HG02610 (cell line): ENCODE data around the gene FAM89B.

Source experiments
- ATAC-seq: cut with Tn5 transposase; IDR thresholded peaks from one replicate; pipeline ENCODE4 v1.9.1; 2021; ENCODE audit warnings: mild to moderate bottlenecking, moderate library complexity; ENCODE audit not compliant: unreplicated experiment

FAM89B gene

DNA sequence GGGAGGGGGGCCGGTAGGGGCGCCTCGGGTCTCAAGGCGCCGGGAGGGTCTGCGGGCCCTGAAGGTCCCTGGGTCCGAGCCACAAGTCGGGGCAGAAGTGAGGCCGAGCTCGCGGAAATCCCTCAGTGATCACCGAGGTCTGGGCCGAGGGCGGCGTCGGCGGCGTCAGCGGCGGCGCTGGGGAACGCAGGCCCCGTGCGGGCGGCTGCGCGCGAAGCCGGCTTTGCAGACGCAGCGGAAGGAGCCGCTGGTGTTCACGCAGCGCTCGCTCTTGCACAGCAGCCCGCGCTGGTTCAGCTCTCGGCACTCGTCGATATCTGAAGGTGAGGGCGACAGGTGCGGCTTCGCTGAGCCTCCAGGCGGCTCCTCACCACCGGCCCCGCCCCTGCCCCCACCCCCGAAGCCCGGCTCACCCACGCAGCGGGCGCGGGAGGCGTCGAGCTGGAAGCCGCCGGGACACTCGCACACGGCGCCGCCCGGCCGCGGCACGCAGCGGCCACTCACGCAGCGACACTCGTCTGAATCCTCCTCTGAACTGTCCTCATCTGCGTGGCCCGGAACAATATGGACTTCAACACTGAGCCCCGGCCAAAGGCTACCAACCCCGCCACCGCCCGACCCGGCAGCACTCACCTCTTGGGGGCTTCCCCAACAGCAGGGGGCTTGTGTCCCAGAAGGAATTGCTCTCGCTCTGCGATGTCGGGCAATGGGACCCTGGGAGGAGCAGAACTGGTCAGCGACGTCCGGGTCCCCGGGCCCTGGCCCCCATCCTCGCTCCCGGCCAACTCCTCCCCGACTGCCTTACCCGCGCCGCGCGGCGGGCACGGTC is 33.2 kb upstream of the FAM89B start:
- no peak for ATAC-seq

GRCh38 chr11:65539744-65540289 is 32.5 kb upstream of the FAM89B start:
- peak; percentile 48 for ATAC-seq

- ATAC-seq: peak; percentile 66
Measured at GRCh38 chr11:65540290-65541092, 31.8 kb upstream of the FAM89B start.

DNA sequence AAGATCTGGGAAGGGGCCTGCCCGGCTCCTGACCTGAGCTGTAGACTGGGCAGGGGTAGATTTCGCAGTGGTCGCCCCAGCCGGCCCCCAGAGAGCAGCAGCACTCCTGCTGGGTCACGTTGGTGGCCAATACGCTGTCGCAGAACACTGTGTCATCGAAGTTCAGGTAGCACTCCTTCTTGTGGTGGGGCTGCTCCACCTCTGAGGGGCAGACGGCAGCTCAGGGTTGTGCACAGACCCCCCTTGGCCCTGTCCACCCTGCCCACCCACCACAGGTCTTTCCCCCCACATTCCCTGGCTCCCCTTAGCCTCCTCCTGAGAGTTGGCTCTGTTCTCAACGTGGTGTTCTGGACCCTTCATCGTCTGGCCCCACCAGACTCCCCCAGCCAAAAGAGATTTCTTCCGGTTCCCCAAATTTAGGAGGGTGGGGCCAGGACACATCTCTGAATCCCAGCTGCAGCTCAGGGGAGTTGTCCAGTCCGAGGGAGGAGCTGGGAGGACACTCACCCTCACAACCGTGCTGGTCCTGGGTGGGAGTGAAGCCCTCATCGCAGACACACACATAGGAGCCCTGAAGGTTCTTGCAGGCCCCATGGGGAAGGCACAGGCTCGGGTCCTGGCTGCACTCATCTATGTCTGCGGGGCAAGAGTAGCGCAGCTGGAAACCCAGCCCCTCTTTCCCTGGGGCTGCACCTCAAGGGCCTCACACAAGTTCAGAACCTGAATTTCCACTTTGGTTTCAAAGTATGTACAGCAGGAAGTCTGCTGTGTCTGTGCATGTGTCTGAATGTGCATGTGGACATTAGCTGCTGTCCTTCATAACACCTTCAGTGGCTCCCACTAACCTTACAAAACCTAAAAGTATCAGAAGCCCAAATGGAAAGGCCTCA is 31.0 kb upstream of the FAM89B start:
- ATAC-seq: no peak

DNA sequence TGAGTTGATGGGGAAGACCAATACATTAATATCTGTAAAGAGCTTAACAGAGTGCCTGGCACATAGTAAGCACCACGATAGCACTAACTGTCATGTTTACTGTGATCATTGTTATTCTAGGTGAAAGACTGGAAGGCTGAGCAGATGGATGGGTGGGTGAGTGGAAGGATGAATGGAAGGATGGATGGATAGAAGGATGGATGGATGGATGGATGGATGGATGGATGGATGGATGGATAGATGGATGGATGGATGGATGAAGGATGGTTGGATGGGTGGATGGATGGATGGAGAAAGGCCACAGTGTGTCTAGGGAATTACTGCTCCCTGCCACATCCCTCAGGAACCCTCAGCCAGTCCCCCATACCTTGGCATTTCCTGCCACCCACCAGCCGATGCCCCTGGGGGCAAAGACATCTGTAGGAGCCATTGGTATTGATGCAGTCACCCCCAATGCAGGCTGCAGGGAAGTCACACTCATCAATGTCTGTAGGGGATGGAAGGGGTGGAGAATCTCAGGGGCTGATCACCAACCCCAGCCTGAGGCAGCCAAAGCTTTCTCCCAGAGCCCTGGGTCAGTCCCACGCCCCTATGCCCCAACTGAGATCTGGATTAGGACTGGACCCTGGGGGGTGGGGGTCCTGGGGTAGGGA is 29.5 kb upstream of the FAM89B start:
- ATAC-seq: no peak

GRCh38 chr11:65545853-65546216 is 26.5 kb upstream of the FAM89B start:
- no peak for ATAC-seq

GRCh38 chr11:65546217-65546958 is 25.9 kb upstream of the FAM89B start:
- ATAC-seq: peak; percentile 70

DNA sequence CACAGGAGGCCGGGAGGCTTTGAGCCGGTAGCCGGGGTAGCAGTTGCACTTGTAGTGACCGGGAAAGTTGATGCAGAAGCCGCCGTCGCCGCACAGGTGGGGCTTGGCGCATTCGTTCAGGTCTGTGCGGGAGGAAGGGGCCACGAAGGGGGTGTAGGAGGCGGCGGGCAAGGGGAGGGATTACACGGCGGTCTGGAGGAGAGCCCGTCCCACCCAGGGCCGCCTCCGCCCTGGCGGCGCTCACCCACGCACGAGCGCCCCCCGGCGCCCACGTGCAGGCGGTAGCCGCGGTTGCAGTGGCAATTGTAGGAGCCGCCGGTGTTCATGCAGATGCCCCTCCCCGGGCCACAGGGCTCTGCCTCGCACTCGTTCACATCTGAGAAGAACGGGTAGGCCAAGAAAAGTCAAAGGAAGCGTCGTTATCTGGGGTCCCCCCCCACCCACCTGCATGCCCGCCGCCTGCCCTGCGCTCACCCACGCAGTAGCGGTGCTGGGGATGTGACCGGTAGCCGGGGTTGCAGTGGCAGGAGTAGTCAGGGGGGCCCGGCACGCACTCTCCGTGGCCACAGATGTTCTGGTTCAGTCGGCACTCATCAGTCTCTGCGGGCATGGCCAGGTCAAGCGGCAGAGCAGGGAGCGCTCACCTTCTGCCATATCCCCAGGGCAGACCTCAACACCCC is 24.8 kb upstream of the FAM89B start:
- no peak for ATAC-seq

DNA sequence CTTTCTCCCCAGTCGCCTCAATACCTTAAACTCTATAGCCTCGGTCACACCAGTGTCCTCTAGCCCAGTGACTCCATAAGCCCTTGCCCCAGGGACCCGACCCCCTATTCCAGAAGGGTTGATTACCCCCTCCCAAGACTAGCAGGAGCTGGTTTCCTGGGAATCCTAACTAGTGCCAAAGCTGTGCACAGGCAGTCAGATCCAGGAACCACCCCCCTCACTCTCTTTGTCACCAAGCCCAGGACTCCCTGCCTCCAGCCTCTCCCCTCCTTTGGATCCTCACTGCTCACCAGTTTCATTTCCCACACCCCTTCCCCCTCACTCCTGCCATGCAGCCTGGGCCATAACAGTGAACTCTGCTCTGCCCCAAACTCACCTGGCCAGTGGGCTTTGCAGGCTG is 23.9 kb upstream of the FAM89B start:
- ATAC-seq: no peak

DNA sequence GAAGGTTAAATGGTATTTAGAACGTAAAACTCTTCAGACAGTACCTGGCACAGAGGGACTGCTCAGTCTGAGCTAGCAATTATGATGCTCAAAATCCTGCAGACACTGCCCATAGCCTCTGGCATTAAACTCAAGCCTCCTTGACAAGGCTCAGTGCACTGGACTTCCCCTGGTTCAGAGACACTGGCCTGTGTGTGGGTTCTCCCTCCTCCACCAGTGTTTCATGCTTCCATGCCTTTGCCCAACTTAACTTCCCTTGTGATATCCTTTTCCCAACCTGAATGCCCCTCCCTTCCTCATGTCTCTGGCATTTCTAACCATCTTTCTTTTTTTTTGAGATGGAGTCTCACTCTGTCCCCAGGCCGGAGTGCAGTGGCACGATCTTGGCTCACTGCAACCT is 23.2 kb upstream of the FAM89B start:
- no peak for ATAC-seq

DNA sequence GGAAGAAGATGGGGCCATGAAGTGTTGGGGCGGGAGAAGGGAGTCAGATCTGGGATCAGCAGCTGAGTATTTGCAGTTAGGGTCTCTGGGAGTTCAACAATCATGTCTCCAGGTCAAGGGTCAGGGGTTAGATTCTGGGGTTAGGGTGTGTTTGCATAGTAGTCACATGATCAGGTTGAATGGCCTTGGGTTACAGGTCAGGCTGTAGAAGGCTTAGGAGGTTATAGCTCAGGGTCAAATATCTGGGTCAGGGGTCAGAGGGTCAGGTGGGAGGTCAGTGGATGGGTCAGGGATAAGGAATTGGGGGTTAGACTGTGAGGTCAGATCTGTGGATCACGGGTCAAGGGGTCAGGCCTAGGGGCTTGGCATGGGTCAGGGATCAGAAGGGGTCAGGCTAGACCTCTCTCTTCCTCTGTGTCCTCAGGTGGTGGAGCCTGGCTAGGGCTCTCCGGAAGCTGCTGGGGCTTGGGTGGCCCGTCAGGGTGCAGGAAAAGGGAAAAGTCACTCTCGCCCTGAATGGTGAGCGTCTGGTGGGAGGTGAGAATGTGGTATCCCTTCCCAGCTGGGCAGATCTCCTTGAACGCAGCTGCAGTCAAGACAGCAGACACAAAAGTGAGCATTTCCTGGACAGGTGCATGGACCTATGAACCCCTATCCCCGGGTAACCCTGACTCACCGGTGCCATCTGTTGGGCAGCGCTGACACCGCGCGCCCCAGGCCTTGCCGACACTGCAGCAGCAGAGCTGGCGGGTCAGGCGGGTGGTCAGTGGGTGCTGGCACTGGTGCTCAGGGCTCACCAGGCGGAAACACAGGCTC is 20.6 kb upstream of the FAM89B start:
- ATAC-seq: no peak

DNA sequence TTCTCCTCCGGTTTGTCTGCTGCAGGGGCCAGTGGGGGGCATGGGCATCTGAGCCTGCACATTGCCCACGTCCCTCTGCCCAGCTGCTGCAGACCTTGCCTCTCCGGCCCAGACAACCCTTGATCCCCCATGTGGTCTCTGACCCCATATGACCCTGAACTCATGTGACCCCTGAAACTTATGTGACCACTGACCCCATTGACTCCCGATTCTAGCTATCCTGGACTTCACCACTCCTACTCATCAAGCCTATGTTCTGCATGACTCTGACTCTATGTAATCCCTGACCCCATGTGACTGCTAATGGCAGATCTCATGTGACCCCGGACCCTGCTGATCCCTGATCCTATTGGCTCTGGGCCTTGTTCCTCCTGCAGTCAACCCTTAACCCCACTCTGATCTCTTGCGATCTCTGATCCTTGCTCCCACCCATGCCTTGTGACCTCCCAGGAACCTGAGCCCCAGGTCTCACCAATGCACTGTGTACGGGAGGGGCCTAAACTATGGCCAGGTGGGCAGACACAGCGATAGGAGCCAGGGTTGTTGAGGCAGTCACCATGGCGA is 19.9 kb upstream of the FAM89B start:
- no peak for ATAC-seq

- ATAC-seq: no peak
Measured at GRCh38 chr11:65553301-65554001, 18.9 kb upstream of the FAM89B start.

GRCh38 chr11:65554057-65554818 is 18.1 kb upstream of the FAM89B start:
- no peak for ATAC-seq

DNA sequence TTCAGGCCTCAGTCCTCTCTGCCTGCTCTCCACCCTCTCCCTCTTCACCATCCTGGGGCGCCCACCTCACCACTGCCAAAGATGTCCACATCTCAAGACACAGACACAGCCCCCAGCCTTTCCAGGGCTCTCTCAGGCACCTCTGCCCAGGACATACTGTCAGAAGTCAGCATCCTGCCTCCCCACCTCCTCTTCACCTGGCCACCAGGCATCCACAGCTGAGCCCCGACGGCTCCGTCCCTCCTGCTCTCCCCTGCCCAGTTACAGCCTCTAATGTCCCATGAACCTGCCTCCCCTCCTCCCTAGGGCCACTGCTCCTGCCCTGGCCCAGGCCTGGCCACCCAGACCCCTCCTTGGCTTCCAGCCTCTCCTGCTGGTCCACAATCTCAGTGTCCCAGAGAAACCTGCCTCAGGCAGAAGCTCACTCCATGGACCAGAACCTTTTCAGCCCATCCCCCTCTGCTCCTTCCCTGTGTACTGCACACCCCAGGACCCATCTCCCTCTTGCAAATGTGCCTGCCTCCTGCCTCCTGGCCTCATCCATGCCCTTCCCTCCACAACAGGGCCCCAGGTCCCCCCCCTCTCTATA is 17.4 kb upstream of the FAM89B start:
- ATAC-seq: no peak

DNA sequence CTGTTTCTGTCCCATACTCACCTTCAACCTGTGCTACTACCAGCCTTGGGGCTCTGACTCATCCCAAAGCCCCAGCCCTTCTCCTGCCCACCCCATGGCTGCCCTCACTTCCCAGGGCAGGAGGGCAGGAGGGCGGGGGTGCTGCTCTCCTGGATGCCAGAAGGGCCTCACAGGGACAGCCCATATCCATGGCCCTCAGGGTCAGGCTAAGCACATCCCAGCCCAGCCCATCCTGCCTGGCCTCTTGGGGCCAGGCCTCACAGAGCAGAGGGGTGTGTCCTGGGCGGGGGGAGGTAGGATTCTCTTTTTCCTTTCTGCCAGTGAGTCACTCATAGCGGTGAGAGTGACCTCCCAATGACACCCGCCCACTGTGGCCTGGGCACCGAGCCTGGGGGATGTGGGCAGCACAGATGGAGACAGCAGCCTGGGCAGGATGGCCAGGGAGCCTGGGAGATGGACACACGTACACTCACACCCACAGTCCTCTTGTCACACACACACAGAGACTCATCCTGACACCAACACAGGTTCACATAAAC is 16.6 kb upstream of the FAM89B start:
- ATAC-seq: no peak
